Measurements from ENCODE around the gene HYOU1. TPM values are rescaled to one million over a fixed set of nuclear protein-coding genes. Genes with fewer than 3 reads are reported as not detected.

The HYOU1 gene
- total and polyA plus RNA-seq, 2 of the 8 experiments (the other 6 are each of a cell fraction or from before 2014, with no cell fraction given): 239 to 295 TPM

DNA sequence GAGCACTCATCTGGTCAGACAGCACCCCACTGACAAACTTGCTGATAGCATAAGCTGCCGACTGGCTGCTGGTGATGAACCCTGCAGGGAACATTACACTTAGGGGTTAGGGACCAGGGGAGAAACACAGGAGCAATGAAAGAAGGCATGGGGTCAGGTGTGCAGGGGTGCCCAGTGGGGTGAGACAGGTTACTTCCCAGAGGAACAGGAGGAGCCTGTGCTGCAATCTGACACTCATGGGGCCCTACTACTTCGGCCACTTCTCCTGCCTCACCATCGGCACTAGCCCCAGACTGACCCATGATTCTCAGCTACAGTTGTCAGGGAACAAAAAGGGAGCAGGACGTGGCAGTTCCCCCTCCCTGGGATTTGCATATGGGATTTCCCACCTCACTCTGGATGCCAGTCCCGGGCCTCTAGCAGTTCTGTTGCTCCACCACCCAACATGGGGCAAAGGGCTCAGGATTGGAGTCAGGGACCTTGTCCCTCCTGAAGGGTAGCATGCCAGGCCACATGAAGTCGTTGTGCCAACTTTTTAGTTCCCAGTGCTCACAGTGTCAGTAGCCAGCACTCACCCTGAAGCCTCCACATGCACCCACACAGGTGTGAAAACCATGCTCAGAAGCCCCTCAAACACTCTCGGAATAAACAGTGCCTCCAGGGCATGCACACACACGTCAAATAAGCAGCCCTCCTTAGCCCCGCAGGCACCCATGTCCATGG, 28.5 kb downstream of the HYOU1 start (continued):
- TF ChIP-seq, protein P1, sequence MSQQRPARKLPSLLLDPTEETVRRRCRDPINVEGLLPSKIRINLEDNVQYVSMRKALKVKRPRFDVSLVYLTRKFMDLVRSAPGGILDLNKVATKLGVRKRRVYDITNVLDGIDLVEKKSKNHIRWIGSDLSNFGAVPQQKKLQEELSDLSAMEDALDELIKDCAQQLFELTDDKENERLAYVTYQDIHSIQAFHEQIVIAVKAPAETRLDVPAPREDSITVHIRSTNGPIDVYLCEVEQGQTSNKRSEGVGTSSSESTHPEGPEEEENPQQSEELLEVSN (IDR thresholded peaks at IDR 0.05): no peak
- TF ChIP-seq, protein P2, sequence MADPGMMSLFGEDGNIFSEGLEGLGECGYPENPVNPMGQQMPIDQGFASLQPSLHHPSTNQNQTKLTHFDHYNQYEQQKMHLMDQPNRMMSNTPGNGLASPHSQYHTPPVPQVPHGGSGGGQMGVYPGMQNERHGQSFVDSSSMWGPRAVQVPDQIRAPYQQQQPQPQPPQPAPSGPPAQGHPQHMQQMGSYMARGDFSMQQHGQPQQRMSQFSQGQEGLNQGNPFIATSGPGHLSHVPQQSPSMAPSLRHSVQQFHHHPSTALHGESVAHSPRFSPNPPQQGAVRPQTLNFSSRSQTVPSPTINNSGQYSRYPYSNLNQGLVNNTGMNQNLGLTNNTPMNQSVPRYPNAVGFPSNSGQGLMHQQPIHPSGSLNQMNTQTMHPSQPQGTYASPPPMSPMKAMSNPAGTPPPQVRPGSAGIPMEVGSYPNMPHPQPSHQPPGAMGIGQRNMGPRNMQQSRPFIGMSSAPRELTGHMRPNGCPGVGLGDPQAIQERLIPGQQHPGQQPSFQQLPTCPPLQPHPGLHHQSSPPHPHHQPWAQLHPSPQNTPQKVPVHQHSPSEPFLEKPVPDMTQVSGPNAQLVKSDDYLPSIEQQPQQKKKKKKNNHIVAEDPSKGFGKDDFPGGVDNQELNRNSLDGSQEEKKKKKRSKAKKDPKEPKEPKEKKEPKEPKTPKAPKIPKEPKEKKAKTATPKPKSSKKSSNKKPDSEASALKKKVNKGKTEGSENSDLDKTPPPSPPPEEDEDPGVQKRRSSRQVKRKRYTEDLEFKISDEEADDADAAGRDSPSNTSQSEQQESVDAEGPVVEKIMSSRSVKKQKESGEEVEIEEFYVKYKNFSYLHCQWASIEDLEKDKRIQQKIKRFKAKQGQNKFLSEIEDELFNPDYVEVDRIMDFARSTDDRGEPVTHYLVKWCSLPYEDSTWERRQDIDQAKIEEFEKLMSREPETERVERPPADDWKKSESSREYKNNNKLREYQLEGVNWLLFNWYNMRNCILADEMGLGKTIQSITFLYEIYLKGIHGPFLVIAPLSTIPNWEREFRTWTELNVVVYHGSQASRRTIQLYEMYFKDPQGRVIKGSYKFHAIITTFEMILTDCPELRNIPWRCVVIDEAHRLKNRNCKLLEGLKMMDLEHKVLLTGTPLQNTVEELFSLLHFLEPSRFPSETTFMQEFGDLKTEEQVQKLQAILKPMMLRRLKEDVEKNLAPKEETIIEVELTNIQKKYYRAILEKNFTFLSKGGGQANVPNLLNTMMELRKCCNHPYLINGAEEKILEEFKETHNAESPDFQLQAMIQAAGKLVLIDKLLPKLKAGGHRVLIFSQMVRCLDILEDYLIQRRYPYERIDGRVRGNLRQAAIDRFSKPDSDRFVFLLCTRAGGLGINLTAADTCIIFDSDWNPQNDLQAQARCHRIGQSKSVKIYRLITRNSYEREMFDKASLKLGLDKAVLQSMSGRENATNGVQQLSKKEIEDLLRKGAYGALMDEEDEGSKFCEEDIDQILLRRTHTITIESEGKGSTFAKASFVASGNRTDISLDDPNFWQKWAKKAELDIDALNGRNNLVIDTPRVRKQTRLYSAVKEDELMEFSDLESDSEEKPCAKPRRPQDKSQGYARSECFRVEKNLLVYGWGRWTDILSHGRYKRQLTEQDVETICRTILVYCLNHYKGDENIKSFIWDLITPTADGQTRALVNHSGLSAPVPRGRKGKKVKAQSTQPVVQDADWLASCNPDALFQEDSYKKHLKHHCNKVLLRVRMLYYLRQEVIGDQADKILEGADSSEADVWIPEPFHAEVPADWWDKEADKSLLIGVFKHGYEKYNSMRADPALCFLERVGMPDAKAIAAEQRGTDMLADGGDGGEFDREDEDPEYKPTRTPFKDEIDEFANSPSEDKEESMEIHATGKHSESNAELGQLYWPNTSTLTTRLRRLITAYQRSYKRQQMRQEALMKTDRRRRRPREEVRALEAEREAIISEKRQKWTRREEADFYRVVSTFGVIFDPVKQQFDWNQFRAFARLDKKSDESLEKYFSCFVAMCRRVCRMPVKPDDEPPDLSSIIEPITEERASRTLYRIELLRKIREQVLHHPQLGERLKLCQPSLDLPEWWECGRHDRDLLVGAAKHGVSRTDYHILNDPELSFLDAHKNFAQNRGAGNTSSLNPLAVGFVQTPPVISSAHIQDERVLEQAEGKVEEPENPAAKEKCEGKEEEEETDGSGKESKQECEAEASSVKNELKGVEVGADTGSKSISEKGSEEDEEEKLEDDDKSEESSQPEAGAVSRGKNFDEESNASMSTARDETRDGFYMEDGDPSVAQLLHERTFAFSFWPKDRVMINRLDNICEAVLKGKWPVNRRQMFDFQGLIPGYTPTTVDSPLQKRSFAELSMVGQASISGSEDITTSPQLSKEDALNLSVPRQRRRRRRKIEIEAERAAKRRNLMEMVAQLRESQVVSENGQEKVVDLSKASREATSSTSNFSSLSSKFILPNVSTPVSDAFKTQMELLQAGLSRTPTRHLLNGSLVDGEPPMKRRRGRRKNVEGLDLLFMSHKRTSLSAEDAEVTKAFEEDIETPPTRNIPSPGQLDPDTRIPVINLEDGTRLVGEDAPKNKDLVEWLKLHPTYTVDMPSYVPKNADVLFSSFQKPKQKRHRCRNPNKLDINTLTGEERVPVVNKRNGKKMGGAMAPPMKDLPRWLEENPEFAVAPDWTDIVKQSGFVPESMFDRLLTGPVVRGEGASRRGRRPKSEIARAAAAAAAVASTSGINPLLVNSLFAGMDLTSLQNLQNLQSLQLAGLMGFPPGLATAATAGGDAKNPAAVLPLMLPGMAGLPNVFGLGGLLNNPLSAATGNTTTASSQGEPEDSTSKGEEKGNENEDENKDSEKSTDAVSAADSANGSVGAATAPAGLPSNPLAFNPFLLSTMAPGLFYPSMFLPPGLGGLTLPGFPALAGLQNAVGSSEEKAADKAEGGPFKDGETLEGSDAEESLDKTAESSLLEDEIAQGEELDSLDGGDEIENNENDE (IDR thresholded peaks at IDR 0.05; ENCODE audit: insufficient replicate concordance, low read length): no peak
- TF ChIP-seq NRF1 (IDR thresholded peaks at IDR 0.05; ENCODE audit: low read depth, low read length) (no peak), JUND (IDR thresholded peaks at IDR 0.05; ENCODE audit: low read length) (no peak), TCF12 (IDR thresholded peaks at IDR 0.05; ENCODE audit: low read depth, low read length) (no peak), KDM5A (IDR thresholded peaks at IDR 0.05; ENCODE audit: low read length) (no peak), CEBPB (IDR thresholded peaks at IDR 0.05; ENCODE audit: low read depth, low read length) (no peak), CHD2 (IDR thresholded peaks at IDR 0.05; ENCODE audit: low read length) (no peak)
- TF ChIP-seq, protein P3, sequence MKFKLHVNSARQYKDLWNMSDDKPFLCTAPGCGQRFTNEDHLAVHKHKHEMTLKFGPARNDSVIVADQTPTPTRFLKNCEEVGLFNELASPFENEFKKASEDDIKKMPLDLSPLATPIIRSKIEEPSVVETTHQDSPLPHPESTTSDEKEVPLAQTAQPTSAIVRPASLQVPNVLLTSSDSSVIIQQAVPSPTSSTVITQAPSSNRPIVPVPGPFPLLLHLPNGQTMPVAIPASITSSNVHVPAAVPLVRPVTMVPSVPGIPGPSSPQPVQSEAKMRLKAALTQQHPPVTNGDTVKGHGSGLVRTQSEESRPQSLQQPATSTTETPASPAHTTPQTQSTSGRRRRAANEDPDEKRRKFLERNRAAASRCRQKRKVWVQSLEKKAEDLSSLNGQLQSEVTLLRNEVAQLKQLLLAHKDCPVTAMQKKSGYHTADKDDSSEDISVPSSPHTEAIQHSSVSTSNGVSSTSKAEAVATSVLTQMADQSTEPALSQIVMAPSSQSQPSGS (IDR thresholded peaks at IDR 0.05; ENCODE audit: low read length): no peak

Data from H1 (cell line).